GM23338 (cell line): ENCODE data around the gene VAPB. TPM values are rescaled to one million over a fixed set of nuclear protein-coding genes. Genes with fewer than 3 reads are reported as not detected.

Experiments
- ATAC-seq: fragments of 200-7000 bp; cut with Tn5 transposase; 3 replicates; pipeline ENCODE4 v1.9.1; 2020
- DNase-seq: peaks from one replicate; pipeline ENCODE4 v3.0.0-alpha.2; 2015; ENCODE audit warnings: low spot score
- H2AFZ ChIP-seq: fragments of 200-600 bp; sonication (generic); 2 replicates; pipeline ENCODE4 v1.8.0; 2016; ENCODE audit warnings: antibody characterized with exemption, mild to moderate bottlenecking, moderate library complexity
- H3F3A ChIP-seq: fragments of 200-600 bp; sonication (generic); replicated peaks from 2 replicates; pipeline ENCODE4 v1.8.0; 2017; ENCODE audit warnings: antibody characterized with exemption, mixed run types, low read depth
- H3K27ac ChIP-seq: fragments of 200-600 bp; sonication (generic); 2 replicates; pipeline ENCODE4 v1.6.1; 2016; ENCODE audit warnings: low read depth
- H3K27me3 ChIP-seq: fragments of 200-600 bp; sonication (generic); 2 replicates; pipeline ENCODE4 v1.8.0; 2016; ENCODE audit warnings: mild to moderate bottlenecking, mixed run types, moderate library complexity; ENCODE audit not compliant: insufficient read depth
- H3K36me3 ChIP-seq: fragments of 200-600 bp; sonication (generic); 2 replicates; pipeline ENCODE4 v1.8.0; 2016; ENCODE audit warnings: mild to moderate bottlenecking; ENCODE audit not compliant: insufficient read depth
- H3K4me1 ChIP-seq: fragments of 200-600 bp; sonication (generic); 2 replicates; pipeline ENCODE4 v1.8.0; 2016; ENCODE audit warnings: mild to moderate bottlenecking, moderate library complexity; ENCODE audit not compliant: insufficient read depth
- H3K4me2 ChIP-seq: fragments of 200-600 bp; sonication (generic); 2 replicates; pipeline ENCODE4 v1.7.1; 2017; ENCODE audit warnings: mixed run types
- H3K4me3 ChIP-seq: fragments of 200-600 bp; sonication (generic); 2 replicates; pipeline ENCODE4 v1.6.1; 2016; ENCODE audit warnings: mixed run types
- H3K79me2 ChIP-seq: fragments of 200-600 bp; sonication (generic); replicated peaks from 2 replicates; pipeline ENCODE4 v1.8.0; 2017; ENCODE audit warnings: mild to moderate bottlenecking; ENCODE audit not compliant: insufficient read depth
- H3K9me2 ChIP-seq: fragments of 200-600 bp; sonication (generic); 2 replicates; pipeline ENCODE4 v1.8.0; 2017; ENCODE audit not compliant: insufficient read depth
- H4K20me1 ChIP-seq: fragments of 200-600 bp; sonication (generic); replicated peaks from 2 replicates; pipeline ENCODE4 v1.8.0; 2017; ENCODE audit warnings: mild to moderate bottlenecking; ENCODE audit not compliant: insufficient read depth
- H3K27ac Mint-ChIP-seq: 2 replicates; pipeline ENCODE4 v1.8.0; 2020; ENCODE audit warnings: inconsistent platforms, mild to moderate bottlenecking, moderate library complexity, mixed read lengths
- H3K27me3 Mint-ChIP-seq: 3 replicates; pipeline ENCODE4 v1.8.0; 2022; ENCODE audit warnings: low read depth, mild to moderate bottlenecking, moderate library complexity, mixed read lengths, inconsistent platforms; ENCODE audit not compliant: insufficient read depth, poor library complexity
- H3K36me3 Mint-ChIP-seq: 3 replicates; pipeline ENCODE4 v1.8.0; 2021; ENCODE audit warnings: low read depth, mild to moderate bottlenecking, inconsistent platforms, moderate library complexity, mixed read lengths
- H3K4me1 Mint-ChIP-seq: 3 replicates; pipeline ENCODE4 v1.8.0; 2020; ENCODE audit warnings: mild to moderate bottlenecking, inconsistent platforms, mixed read lengths
- H3K4me3 Mint-ChIP-seq: 3 replicates; pipeline ENCODE4 v1.8.0; 2021; ENCODE audit warnings: moderate library complexity, mild to moderate bottlenecking, inconsistent platforms, mixed read lengths
- H3K9me3 Mint-ChIP-seq: 3 replicates; pipeline ENCODE4 v1.8.0; 2020; ENCODE audit warnings: moderate library complexity, mild to moderate bottlenecking, inconsistent platforms, mixed read lengths
- CREB1 ChIP-seq: fragments of 250-450 bp; sonication (Bioruptor Pico); IDR thresholded peaks from 2 replicates; pipeline ENCODE4 v1.5.0; 2020; ENCODE audit warnings: low read depth, mild to moderate bottlenecking, moderate library complexity
- CTCF ChIP-seq, 2 experiments: fragments of 200-600 bp in 1 of 2; sonication (generic) in 1 of 2; conservative IDR thresholded peaks; 2 replicates each; pipeline versions ENCODE4 v1.5.1 to v1.6.1; 2016 to 2017; ENCODE audit warnings: antibody characterized with exemption in 2 of 2, low read depth in 2 of 2, mild to moderate bottlenecking in 2 of 2, moderate library complexity in 1 of 2
- ETS1 ChIP-seq: IDR thresholded peaks from 2 replicates; pipeline ENCODE4 v1.6.1; 2016; ENCODE audit warnings: antibody characterized with exemption
- EZH2 ChIP-seq: fragments of 200-600 bp; sonication (generic); IDR thresholded peaks from one replicate; pipeline ENCODE4 v1.8.0; 2017; ENCODE audit warnings: antibody characterized with exemption, mild to moderate bottlenecking, low read depth; ENCODE audit not compliant: unreplicated experiment
- EZH2phosphoT487 ChIP-seq: fragments of 200-600 bp; sonication (generic); IDR thresholded peaks from one replicate; pipeline ENCODE4 v1.8.1; 2018; ENCODE audit warnings: antibody characterized with exemption; ENCODE audit not compliant: unreplicated experiment
- JUNB ChIP-seq: IDR thresholded peaks from one replicate; pipeline ENCODE4 v1.6.1; 2016; ENCODE audit warnings: antibody characterized with exemption; ENCODE audit not compliant: unreplicated experiment
- NANOG ChIP-seq: IDR thresholded peaks from 2 replicates; pipeline ENCODE4 v1.6.1; 2016; ENCODE audit warnings: antibody characterized with exemption, borderline replicate concordance
- POLR2AphosphoS5 ChIP-seq: IDR thresholded peaks from 2 replicates; pipeline ENCODE4 v1.6.1; 2016; ENCODE audit warnings: antibody characterized with exemption, low read depth
- STAT1 ChIP-seq: IDR thresholded peaks from one replicate; pipeline ENCODE4 v1.6.1; 2016; ENCODE audit warnings: antibody characterized with exemption; ENCODE audit not compliant: unreplicated experiment
- ZNF114 ChIP-seq: fragments of 250-450 bp; sonication (Bioruptor Pico); IDR thresholded peaks from 2 replicates; pipeline ENCODE4 v1.5.0; 2020; ENCODE audit warnings: mild to moderate bottlenecking, moderate library complexity
- ZNF331 ChIP-seq: fragments of 250-450 bp; sonication (Bioruptor Pico); IDR thresholded peaks from 2 replicates; pipeline ENCODE4 v1.5.0; 2020; ENCODE audit warnings: low read depth, mild to moderate bottlenecking, moderate library complexity
- ZNF462 ChIP-seq: fragments of 250-450 bp; sonication (Bioruptor Pico); IDR thresholded peaks from 2 replicates; pipeline ENCODE4 v1.5.0; 2020; ENCODE audit warnings: mild to moderate bottlenecking, moderate library complexity
- polyA plus RNA-seq: library from polyadenylated mRNA; unstranded; fragments of >200 nt; fragmentation: Nextera tagmentation; extraction: Ambion mirVana; gene quantifications from 2 replicates; pipeline ENCODE4 v1.2.1, GENCODE V29; 2016
- total RNA-seq: library from RNA; depleted of rRNA; stranded (reverse); fragments of >200 nt; shearing (Covaris generic); gene quantifications from 2 replicates; pipeline ENCODE4 v1.2.3, GENCODE V29; 2014

Gene VAPB
- total and polyA plus RNA-seq, 2 experiments from 2014 or later = 18.8 to 22.9 TPM

GRCh38 chr20:58433029-58433647, 44.1 kb downstream of the VAPB start (continued):
- TF ChIP-seq ETS1 = no peak
- no peak for TF ChIP-seq POLR2AphosphoS5
- TF ChIP-seq CREB1 (CRISPR knock-in tag) = no peak

- no peak overlapping the region for H3K27ac Mint-ChIP-seq
- Histone ChIP-seq H3K27me3 (no peaks in the 10 kb centered on the region), H3K4me1 (peaks cover 19% of the 10 kb centered on the region), H3K79me2 (peaks cover 81% of the 10 kb centered on the region), H4K20me1 (no peaks in the 10 kb centered on the region), H3K27ac (no peak overlapping the region), H2AFZ (no peak overlapping the region), H3K4me3 (no peak overlapping the region), H3K4me2 (no peak overlapping the region), H3K9me2 (no peaks in the 10 kb centered on the region), H3K36me3 (no peaks in the 10 kb centered on the region), H3F3A (no peaks in the 10 kb centered on the region)
- H3K4me1 Mint-ChIP-seq = peaks cover 28% of the 10 kb centered on the region
- H3K27me3 Mint-ChIP-seq = no peaks in the 10 kb centered on the region
- H3K36me3 Mint-ChIP-seq = peaks cover 29% of the 10 kb centered on the region; the same call in 2 of the 3 replicates
- H3K9me3 Mint-ChIP-seq = no peaks in the 10 kb centered on the region; the same call in 2 of the 3 replicates
- no peak overlapping the region for H3K4me3 Mint-ChIP-seq
- DNase-seq (no peak), ATAC-seq (no peak)
- TF ChIP-seq STAT1 (no peak), POLR2AphosphoS5 (no peak), ETS1 (no peak), NANOG (no peak), ZNF114 (no peak), CREB1 (CRISPR knock-in tag) (no peak), EZH2 (no peak), ZNF331 (CRISPR knock-in tag) (no peak), JUNB (no peak), EZH2phosphoT487 (no peak), CTCF (conservative IDR thresholded peaks at IDR 0.05; ENCODE audit: low read depth in 2 of 2) (no peak), ZNF462 (CRISPR knock-in tag) (no peak)
These were observed 44.7 kb downstream of the VAPB start for GRCh38 chr20:58433759-58434158.
